PFSK-1 (cell line): ENCODE data around the gene C19orf38.

Experiments used
- POLR2AphosphoS5 ChIP-seq: IDR thresholded peaks from 2 replicates; pipeline ENCODE4 v1.6.1; 2012; ENCODE audit warnings: low read depth, mild to moderate bottlenecking, control low read depth, low read length, moderate library complexity
- SIN3A ChIP-seq: IDR thresholded peaks from 2 replicates; pipeline ENCODE4 v1.6.1; 2012; ENCODE audit warnings: mild to moderate bottlenecking, low read length, moderate library complexity, borderline replicate concordance; ENCODE audit not compliant: insufficient read depth
- TAF1 ChIP-seq: IDR thresholded peaks from 2 replicates; pipeline ENCODE4 v1.6.1; 2012; ENCODE audit warnings: low read length, control low read depth, borderline replicate concordance; ENCODE audit not compliant: insufficient read depth
- TF ChIP-seq, protein P1 (sequence below), 2 experiments: IDR thresholded peaks; 2 replicates each; pipeline versions ENCODE4 v1.6.1 to v1.8.0; 2011 to 2012; ENCODE audit warnings: low read depth in 2 of 2, low read length in 2 of 2, control low read depth in 1 of 2, inconsistent platforms in 1 of 2, mild to moderate bottlenecking in 1 of 2, moderate library complexity in 1 of 2; ENCODE audit not compliant: insufficient read depth in 1 of 2

DNA sequence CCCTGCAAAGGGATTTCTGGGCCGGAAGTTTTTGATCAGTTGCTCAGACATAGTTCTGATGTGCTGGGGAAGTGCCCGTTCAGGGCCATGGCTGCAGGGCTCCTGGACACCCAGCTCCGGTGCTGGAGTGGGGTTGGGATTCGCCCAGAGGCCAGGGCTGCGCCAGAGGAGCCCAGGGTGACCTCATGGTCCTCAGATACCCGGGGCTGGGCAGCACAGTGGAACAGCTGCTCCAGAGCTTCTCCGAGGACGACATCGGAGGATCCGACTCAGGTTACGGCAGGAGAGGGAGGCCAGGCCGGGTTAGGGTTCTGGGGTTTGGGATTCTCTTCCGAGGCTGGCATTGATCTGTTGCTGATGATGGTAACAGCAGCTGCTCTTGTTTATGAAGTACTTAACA is 44.0 kb downstream of the C19orf38 start:
- no peak for TF ChIP-seq TAF1
- TF ChIP-seq POLR2AphosphoS5 = no peak
- TF ChIP-seq, protein P1, sequence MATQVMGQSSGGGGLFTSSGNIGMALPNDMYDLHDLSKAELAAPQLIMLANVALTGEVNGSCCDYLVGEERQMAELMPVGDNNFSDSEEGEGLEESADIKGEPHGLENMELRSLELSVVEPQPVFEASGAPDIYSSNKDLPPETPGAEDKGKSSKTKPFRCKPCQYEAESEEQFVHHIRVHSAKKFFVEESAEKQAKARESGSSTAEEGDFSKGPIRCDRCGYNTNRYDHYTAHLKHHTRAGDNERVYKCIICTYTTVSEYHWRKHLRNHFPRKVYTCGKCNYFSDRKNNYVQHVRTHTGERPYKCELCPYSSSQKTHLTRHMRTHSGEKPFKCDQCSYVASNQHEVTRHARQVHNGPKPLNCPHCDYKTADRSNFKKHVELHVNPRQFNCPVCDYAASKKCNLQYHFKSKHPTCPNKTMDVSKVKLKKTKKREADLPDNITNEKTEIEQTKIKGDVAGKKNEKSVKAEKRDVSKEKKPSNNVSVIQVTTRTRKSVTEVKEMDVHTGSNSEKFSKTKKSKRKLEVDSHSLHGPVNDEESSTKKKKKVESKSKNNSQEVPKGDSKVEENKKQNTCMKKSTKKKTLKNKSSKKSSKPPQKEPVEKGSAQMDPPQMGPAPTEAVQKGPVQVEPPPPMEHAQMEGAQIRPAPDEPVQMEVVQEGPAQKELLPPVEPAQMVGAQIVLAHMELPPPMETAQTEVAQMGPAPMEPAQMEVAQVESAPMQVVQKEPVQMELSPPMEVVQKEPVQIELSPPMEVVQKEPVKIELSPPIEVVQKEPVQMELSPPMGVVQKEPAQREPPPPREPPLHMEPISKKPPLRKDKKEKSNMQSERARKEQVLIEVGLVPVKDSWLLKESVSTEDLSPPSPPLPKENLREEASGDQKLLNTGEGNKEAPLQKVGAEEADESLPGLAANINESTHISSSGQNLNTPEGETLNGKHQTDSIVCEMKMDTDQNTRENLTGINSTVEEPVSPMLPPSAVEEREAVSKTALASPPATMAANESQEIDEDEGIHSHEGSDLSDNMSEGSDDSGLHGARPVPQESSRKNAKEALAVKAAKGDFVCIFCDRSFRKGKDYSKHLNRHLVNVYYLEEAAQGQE (IDR thresholded peaks at IDR 0.05; ENCODE audit: insufficient read depth in 1 of 2, low read depth in 2 of 2, low read length in 2 of 2) = no peak
- TF ChIP-seq SIN3A = no peak
